ENCODE results near the gene C20orf144.

DNA sequence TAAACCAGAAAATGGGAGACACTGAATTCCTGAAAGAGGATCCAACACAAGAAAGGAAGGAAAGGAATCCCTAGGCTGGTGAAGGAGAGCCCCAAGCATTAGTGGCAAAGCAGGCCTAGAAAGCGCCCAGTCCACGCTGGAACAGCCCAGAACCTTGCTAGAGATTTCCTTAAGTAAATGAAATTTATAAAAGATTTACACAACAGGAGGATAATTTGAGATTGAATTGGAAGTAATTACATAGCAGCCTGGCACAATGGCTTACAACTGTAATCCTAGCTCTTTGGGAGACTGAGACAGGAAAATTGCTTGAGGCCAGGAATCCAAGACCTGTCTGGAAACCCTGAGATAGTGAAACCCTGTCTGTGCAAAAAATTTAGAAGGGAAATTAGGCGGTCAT is 26.8 kb upstream of the C20orf144 start:
- TF ChIP-seq, protein P1, sequence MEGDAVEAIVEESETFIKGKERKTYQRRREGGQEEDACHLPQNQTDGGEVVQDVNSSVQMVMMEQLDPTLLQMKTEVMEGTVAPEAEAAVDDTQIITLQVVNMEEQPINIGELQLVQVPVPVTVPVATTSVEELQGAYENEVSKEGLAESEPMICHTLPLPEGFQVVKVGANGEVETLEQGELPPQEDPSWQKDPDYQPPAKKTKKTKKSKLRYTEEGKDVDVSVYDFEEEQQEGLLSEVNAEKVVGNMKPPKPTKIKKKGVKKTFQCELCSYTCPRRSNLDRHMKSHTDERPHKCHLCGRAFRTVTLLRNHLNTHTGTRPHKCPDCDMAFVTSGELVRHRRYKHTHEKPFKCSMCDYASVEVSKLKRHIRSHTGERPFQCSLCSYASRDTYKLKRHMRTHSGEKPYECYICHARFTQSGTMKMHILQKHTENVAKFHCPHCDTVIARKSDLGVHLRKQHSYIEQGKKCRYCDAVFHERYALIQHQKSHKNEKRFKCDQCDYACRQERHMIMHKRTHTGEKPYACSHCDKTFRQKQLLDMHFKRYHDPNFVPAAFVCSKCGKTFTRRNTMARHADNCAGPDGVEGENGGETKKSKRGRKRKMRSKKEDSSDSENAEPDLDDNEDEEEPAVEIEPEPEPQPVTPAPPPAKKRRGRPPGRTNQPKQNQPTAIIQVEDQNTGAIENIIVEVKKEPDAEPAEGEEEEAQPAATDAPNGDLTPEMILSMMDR (conservative IDR thresholded peaks at IDR 0.05; ENCODE audit: low read length) = no peak
- no peak for TF ChIP-seq EZH2phosphoT487 (IDR thresholded peaks at IDR 0.05; ENCODE audit: borderline replicate concordance)
